ENCODE results near the gene ANKRD10.

Gene ANKRD10

DNA sequence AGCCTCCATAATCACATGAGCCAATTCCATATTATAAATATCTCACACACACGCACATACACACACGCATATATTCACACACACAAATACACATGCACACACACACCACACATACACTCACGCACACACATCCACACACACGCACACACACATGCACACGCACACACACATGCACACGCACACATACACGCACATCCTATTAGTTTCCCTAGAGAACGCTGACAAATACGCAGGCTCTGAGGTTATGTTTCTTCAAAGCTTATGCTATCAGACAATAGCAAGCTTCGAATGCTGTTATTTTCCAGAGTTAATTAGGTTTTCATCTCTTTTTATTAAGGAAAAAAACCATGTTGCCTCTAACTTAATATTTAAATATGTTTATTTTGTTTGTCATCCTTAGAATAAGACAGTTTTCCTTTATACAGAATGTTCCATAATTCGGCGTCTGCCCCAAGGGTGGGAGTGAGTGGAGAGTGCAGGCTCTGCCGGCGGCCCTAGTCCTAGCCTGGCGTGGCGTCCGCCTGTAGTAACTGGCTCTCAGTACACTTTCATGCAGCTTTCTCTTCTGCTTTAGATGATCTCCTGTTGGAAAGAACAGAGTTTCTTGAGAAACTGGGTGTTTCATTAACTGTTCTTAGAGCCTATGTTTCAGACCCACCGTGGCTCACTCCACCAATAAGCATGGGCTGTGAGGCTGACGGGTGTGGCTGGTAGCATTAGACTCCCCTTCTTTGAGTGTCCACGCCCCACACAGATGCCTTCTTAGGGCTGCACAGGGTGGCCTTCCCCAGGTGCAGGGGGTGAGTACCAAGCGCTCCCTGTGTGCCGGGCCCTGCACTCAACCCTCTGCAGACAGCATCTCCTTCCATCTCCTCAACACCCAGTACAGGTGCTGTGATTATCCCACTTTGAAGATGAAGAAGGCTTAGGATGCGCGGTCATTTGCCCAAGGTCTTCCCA is 30.4 kb upstream of the ANKRD10 start:
- no peak for DNase-seq

DNA sequence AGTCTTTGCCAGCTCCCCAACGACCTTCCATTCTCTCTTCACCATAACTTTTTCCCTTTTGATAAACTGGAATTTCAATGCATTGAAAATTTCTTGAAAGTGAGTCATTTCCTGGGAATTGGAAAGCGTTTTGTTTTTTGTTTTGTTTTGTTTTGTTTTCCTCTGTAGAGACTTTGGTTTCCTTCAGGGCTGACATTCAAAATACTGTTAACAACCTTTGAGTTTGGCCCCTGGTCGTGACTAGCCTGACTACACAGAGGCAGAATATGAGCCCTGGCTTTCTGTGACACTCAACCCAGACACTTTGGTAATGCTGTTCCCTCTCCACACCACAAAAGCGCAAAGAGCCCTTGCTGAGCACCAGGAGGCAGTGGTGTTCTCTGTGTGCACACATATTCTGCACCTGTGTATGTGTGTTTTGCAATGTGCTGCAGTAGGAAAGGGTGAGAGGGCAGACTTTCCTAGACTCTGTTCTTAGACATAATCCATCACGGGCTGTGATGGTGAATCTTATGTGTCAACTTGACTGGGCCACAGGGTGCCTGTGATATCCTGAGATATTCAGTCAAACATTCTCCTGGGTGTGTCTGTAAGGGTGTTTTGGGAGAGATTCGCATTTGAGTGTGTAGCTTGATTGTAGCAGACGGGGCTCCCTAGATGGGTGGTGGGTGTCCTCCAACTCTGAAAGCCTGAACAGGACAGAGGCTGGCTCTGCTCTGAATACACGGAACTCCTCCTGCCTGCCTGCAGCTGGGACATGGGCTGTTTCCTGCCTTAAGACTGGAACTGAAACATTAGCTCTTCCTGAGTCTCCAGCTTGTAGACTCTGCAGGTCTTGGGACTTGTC is 29.5 kb upstream of the ANKRD10 start:
- peak in 1 of 2 experiments; percentile 29 for DNase-seq

DNA sequence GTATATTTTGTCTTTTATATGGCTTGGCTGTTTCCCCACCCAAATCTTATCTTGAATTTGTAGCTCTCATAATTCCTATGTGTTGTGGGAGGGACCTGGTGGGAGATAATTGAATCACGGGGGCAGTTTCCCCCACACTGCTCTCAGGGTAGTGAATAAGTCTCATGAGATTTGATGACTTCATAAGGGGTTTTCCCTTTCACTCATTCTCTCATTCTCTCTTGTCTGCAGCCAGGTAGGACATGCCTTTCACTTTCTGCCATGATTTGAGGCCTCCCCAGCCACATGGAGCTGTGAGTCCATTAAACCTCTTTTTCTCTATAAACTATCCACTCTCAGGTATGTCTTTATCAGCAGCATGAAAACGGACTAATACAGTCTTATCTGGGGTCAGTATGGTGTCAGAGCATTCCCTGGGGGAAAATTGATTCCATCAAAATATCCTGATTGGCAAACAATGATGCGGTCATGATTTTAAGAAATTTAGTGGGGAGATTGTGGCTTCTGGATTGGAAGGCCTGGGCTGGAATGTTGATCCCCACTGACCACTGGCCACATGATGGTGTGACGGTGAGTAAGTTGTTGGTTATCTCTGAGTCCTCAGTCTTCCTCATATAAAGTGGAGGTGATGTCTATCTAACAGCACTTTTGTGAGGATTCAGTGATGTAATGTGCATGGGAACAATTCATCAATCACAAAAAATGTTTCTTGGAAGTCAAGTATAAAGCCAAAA is 27.5 kb upstream of the ANKRD10 start:
- no peak for DNase-seq

DNA sequence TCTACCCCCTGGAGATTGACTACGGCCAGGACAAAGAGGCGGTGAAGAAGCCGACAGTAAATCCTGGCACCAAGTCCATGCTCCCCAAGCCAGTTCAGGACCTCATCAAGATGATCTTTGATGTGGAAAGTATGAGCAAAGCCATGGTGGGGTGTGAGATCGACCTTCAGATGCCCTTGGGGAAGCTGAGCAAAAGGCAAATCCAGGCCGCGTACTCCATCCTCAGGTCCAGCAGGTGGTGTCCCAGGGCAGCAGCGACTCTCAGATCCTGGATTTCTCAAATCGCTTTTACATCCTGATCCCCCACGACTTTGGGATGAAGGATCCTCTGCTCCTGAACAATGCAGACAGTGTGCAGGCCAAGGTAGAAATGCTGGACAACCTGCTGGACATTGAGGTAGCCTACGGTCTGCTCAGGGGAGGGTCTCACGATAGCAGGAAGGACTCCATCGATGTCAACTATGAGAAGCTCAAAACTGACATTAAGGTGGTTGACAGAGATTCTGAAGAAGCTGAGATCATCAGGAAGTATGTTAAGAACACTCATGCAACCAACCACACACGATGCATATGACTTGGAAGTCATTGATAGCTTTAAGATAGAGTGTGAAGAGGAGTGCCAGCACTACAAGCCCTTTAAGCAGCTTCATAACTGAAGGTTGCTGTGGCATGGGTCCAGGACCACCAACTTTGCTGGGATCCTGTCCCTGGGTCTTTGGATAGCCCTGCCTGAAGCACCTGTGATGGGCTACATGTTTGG is 24.0 kb upstream of the ANKRD10 start:
- no peak for DNase-seq

DNA sequence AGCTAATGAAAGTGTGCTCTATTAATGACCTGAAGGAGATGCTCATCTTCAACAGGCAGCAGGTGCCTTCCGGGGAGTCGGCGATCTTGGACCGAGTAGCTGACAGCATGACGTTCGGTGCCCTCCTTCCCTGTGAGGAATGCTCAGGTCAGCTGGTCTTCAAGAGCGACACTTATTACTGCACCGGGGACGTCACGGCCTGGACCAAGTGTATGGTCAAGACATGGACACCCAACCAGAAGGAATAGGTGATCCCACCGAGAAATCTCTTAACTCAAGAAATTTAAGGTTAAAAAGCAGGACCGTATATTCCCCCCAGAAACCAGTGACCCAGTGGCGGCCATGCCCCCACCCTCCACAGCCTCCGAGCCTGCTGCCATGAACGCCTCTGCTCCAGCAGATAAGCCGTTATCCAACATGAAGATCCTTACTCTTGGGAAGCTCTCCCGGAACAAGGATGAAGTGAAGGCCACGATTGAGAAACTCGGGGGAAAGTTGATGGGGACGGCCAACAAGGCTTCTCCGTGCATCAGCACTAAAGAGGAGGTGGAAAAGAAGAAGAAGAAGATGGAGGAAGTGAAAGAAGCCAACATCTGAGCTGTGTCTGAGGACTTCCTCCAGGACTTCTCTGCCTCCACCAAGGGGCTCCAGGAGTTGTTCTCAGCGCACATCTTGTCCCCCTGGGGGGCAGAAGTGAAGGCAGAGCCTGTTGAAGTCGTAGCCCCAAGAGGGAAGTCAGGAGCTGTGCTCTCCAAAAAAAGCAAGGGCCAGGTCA is 22.8 kb upstream of the ANKRD10 start:
- DNase-seq, result no peak

DNA sequence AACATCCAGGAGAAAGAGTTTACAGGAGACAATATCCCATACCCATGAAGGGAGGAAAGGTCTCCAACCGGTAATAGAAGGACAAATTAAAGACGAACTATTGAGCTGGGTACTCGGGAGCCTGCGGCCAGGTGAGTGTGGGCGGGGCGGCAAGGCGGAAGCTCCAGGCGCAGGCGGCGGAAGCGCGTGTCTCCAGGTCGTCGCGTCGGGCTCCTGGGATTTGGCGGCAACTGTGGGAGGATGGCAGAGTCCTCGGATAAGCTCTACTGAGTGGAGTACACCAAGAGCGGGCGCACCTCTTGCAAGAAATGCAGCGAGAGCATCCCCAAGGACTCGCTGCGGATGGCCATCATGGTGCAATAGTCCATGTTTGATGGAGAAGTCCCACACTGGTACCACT is 21.6 kb upstream of the ANKRD10 start:
- no peak for DNase-seq

DNA sequence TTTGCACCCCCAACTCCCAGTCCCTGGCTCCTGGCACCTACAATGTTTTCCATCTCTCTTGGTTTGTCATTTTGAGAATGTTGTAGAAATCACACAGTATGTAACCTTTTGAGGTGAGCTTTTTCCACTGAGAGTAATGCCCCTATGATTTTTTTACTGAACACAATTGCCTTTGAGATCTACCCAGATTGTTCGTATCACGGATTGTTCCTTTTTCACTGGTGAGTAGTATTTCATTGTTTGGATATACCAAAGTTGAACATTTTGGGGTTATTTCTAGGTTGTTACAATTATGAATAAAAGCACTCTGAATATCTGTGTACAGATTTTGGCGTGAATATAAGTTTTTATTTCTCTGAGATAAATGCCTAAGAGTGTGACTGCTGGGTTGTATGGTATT is 17.7 kb upstream of the ANKRD10 start:
- DNase-seq, result no peak

DNA sequence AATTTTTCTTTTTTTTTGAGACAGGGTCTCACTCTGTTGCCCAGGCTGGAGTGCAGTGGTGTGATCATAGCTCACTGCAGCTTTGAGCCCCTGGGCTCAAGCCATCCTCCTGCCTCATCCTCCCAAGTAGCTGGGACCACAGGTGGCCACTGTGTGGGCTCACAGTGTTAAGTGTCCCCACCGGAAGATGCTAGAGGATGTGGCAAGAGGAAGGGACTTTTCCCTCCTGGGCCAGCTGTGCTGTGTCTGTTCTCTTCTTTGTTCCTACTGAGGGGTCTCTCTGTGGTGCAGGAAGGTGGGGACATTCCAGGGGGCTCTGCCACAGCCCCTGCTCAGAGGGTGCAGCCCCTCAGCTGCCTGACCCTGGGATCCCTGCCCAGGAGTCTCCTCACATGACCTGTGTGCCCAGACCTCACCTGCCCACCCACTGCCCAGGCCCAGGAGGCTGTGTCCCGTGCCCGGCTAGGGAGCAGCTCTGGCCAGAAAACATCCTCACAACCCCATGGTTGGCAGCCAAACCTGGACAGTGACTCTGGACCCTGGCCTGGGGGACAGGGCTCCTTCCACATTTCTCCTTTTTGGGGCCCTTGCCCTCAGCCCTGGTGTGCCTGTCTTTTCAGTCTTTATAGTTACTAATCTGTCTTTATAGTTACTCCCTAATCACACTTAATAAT is 14.4 kb upstream of the ANKRD10 start:
- no peak for DNase-seq

DNA sequence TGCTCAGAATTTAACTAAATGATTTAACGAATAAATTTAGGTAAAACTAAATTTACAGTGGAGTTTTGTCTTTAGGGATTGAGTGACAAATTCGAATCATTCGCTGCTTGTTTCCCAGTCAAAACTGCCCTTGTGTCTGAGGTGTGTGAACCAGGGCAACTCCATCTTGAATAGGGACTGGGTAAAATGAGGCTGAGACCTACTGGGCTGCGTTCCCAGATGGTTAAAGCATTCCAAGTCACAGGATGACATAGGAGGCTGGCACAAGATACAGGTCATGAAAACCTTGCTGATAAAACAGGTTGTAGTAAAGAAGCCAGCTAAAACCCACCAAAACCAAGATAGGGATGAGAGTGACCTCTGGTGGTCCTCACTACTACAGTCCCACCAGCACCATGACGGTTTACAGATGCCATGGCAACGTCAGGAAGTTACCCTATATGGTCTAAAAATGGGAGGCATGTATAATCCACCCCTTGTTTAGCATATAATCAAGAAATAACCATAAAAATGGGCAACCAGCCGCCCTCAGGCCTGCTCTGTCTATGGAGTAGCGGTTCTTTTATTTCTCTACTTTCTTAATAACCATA is 10.2 kb upstream of the ANKRD10 start:
- DNase-seq, result no peak

DNA sequence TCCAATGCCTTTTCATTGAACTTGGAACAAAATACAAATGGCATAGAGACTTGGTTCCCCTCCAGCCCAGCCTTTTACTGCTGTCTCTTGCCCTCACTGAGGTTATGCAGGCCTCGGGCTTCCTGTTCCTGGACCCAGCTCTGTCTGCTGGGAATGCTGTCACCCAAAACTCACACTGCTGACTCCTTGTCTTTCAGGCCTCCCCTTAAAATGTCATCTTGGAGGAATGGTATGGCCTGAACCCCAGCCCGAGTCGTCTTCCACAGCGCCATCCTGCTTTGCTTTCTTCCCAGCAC is 9.7 kb upstream of the ANKRD10 start:
- no peak for DNase-seq

DNA sequence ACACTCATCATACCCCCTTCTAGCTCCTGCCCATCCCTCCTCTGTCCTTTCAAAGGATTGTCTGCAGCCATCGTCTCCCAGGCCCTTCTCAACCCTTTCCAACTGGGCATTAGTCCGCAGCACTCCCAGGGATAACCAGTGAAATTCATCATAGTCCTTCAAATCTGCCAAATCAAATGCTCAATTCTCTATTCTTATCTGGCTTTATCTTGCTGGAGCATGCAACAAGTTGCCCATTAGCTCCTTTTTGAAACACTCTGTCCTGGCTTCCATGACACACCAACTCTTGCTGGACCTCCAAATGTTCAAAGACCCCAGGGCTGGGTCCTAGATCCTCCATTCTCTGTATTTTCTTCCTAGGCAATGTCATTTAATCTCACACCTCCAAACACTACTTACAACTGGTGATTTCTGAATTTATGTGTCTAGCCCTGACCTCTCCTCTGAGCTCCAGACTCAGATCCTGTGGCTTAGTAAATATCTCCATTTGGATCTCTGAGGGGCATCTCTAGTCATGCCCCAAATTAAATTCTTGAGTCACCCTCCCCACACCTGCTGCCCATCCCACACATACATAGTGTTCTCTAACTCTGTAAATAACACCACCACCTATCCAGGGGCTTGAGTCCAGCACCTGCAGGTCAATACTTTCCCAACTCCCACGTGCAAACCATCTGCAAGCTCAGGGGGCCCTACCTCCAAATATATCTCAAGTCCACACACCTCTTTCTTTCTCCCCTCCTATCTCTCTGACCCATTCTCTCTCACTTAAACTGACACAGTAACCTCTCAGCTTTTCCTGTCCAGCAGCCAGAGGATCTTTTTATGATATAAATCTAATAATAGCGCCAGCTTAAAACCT is 9.1 kb upstream of the ANKRD10 start:
- DNase-seq, result no peak

DNA sequence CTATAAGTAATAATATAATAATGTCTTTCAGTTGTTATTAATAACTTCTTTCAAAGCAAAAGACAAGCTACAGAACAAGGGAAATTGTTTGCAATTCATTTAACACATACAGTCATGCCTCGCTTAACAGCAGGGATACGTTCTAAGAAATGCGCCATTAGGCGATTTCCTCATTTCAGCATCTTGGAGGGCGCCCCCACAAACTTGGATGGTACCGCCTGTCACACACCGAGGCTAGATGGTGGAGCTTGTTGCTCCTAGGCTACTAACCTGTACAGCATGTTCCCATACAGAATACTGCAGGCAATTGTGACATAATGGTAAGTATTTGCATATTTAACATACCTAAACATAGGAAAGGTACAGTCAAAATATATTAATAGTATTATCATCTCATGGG is 8.2 kb upstream of the ANKRD10 start:
- DNase-seq, result no peak

DNA sequence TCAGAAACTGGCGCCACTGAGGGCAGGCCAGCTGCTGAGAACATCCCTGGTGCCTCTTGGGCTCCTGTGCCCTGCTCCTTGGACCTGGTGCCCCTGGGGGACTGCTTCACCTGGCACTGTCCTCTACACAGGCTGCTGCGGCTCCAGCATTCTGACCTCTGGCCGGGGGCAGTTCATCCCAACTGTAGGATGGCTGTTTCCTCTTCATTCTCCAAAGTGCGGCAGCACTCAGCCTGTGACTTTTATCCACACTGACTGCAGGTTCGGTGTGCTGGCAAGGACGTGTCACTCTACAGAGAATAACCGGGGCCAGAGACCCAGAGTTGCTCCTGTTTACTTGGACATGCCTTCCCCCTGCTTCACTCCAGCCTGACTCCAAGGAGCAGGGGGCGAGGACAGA is 7.6 kb upstream of the ANKRD10 start:
- no peak for DNase-seq

DNA sequence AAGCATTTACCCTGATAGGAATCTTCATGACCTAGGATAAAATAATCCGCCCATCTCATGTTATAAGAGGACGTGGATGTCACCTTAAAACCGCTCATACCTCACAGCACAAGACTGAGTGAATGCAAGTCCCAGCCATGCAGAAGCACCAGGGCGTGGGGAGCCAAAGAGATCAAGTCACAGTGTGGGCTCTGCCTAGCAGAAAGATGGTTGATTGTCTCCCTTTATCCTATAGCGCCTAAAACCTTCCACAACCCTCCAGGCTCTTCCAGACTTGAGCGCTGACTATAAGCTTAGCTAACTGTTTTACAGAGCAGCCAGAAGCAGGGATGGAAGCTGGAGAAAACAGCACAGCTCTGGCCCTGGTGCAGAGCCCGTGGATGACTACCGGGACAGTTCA is 6.8 kb upstream of the ANKRD10 start:
- DNase-seq, result no peak

DNA sequence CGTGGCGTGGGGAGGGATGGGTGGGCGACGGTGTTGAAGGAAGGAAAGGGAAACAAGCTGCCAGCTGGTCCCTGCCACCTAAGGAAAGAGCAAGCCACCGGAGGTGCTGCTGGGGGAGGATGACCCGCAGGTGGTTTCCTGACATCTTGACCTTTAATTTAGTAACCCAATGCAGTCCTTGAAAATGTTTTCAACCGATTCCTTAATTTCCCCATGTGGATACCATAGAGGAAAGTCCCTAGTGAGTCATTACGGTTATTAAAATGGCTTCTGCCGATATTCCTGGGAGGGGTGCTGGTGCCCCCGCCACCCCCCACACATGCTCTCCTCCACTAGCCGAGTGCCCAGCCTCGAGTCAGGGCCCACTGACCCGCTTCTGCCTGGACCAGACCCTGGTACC is 6.3 kb upstream of the ANKRD10 start:
- no peak for DNase-seq

DNA sequence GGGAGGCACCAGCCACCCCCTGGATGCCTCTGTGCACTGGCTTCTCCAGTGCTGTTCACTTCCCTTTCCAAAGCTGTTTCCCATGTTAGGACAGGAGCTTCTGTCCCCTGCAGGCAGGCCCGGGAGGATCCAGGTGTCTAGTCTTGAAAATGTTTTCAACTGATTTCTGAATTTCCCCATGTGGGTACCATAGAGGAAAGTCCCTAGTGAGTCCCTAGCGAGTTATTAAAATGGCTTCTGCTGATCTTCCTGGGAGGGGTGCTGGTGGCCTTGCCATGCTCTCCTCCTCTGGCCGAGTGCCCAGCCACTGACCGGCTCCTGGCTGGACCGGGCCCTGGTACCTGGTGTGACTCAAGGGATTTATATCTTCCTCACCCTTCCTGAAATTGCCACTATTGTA is 5.2 kb upstream of the ANKRD10 start:
- DNase-seq, result no peak

DNA sequence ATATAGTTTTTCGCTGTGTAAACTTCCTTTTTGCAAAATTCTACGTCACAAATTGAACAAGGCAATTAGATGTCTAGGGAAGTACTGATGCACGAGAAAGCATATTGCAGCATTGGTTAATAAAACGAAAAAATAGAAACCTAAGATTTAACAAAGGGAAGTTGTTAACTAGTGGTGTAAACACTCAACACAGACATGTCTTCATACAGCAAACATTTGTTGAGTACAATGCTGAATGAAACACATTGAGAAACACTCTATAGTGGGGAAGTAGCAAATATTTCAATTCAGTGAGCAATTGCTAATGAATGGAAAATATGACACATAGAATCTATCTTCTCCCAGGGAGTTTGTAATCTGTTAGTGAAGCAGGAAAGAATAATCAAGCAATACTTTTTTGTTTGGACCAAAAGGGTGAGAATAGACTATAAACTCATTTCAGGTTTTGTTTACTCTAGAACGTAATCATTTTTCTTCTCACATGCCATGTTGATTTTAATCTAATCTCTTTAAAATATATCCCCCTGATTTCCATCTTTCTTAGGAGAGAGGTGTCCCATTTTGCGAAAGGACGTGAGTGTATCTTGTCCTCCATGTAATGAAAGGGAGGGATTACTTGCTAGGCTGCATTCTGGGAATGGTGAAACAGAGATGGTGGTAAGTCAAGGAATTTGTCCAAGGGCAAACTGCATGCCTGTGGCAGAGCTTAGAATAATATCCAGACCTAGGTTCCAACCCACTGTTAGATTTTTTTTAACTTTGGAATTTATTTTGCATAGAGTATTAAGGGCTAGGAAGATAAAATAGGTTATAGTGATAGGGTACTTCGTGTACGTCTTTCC is 1.7 kb upstream of the ANKRD10 start:
- DNase-seq, result no peak

DNA sequence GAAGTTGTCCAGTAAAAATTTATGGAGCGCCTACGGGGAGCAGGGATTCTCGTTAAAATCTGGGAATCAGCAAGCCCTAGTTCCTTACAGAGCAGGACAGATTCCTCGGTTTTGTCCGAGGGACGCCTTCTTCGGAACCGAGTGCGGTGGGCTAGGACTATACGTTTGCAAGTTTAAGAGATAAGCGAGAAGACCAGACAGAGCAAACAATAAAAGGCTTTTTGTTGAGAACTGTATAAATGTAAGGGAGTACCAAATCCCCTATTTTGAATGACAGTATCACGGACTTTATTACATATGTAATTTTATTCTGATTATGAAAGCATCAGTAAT is 971 bp upstream of the ANKRD10 start:
- DNase-seq, result no peak
